Ovary (tissue), 3 donors: ENCODE results near the gene THEM4.

Experiments used
- CTCF ChIP-seq, 3 donors: fragments of 450-650 bp in 2 of 3; fragments of 200-600 bp in 1 of 3; IDR thresholded peaks; one replicate each; pipeline versions ENCODE4 v1.5.1 to v1.8.0; 2016 to 2022; ENCODE audit warnings: antibody characterized with exemption in 3 of 3, mild to moderate bottlenecking in 1 of 3
- POLR2A ChIP-seq: fragments of 450-650 bp; IDR thresholded peaks from one replicate; pipeline ENCODE4 v1.6.1; 2017; ENCODE audit warnings: antibody characterized with exemption, mild to moderate bottlenecking, moderate library complexity
- donor health status: DM: no; HTN: no; CAD: no.

- no peak for TF ChIP-seq POLR2A
- TF ChIP-seq CTCF (IDR thresholded peaks at IDR 0.05), result no peak
These were observed 41.4 kb downstream of the THEM4 start for GRCh38 chr1:151867765-151868411.
